ENCODE results near the gene CILP. TPM values are rescaled to one million over a fixed set of nuclear protein-coding genes. Genes with fewer than 3 reads are reported as not detected.

Gene CILP
- total RNA-seq, 1 experiment from 2014 or later: 0.04 TPM

DNA sequence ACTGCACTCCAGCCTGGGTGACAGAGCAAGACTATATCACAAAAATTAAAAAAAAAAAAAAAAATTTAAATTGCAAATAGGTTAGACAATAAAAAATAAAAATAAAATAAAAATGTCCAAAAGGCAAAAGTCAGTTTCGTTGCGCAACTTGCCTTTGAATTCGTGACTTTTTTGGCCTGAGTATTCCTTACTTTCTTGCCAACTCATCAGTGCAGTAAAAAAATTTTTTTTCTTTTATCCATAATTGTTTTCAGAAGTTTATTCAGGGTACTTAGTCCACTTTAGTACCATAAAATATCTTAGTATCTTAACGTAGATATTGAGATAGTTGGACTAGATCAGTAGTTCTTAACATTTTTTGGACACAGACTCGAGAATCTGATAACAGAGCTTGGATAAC, 22.4 kb upstream of the CILP start:
- H3K79me2 ChIP-seq (ENCODE audit: insufficient read depth, low read length): no peaks in the 10 kb centered on the region
- no peak overlapping the region for H3K27ac ChIP-seq (ENCODE audit: insufficient read length, low read depth, low read length)
- no peaks in the 10 kb centered on the region for H4K20me1 ChIP-seq (ENCODE audit: control insufficient read depth, insufficient read depth, insufficient read length)
- no peak overlapping the region for H3K4me2 ChIP-seq (ENCODE audit: insufficient read depth, insufficient read length, low read length)
- H3K4me1 Mint-ChIP-seq: peaks cover 0 to 2% of the 10 kb centered on the region in 2 experiments; a peak in 1 of 4 replicates
- H4K91ac ChIP-seq (ENCODE audit: insufficient read length, low read depth, low read length): no peak overlapping the region
- WGBS (ENCODE audit: extremely low coverage, insufficient read length, low lambda C conversion rate): no CpG with 5 or more reads among the region's 5 CpGs
- H3K18ac ChIP-seq (ENCODE audit: insufficient read length, low read depth, low read length): no peak overlapping the region
- H3K4me3 Mint-ChIP-seq: no peak overlapping the region
- H2BK12ac ChIP-seq (ENCODE audit: insufficient read length, low read depth, low read length): no peak overlapping the region
- H2AFZ ChIP-seq (ENCODE audit: low read length): no peak overlapping the region
- TF ChIP-seq, protein P1, sequence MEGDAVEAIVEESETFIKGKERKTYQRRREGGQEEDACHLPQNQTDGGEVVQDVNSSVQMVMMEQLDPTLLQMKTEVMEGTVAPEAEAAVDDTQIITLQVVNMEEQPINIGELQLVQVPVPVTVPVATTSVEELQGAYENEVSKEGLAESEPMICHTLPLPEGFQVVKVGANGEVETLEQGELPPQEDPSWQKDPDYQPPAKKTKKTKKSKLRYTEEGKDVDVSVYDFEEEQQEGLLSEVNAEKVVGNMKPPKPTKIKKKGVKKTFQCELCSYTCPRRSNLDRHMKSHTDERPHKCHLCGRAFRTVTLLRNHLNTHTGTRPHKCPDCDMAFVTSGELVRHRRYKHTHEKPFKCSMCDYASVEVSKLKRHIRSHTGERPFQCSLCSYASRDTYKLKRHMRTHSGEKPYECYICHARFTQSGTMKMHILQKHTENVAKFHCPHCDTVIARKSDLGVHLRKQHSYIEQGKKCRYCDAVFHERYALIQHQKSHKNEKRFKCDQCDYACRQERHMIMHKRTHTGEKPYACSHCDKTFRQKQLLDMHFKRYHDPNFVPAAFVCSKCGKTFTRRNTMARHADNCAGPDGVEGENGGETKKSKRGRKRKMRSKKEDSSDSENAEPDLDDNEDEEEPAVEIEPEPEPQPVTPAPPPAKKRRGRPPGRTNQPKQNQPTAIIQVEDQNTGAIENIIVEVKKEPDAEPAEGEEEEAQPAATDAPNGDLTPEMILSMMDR (conservative IDR thresholded peaks at IDR 0.05): no peak
- no peaks in the 10 kb centered on the region for H3K4me1 ChIP-seq (ENCODE audit: insufficient read depth, low read length)
- H3K9ac ChIP-seq (ENCODE audit: extremely low read depth, insufficient read length, low read length): no peak overlapping the region
- no peak overlapping the region for H2BK120ac ChIP-seq (ENCODE audit: low read depth, low read length, poor library complexity, severe bottlenecking)
- H4K8ac ChIP-seq (replicated peaks; ENCODE audit: insufficient read length, low read depth, low read length): no peak overlapping the region
- no peaks in the 10 kb centered on the region for H3K9me3 ChIP-seq (ENCODE audit: control insufficient read depth, low read depth, low read length)
- no peak overlapping the region for H3K4ac ChIP-seq (ENCODE audit: low read depth, low read length)
- H2BK15ac ChIP-seq (ENCODE audit: low read depth, low read length): no peak overlapping the region
- H2AK5ac ChIP-seq (ENCODE audit: insufficient read length, low read length): no peak overlapping the region
- no peak overlapping the region for H3K14ac ChIP-seq (ENCODE audit: insufficient read depth, low read length)
- H3K56ac ChIP-seq (ENCODE audit: insufficient read length, low read depth, low read length): no peak overlapping the region
- H3K36me3 Mint-ChIP-seq (ENCODE audit: insufficient read depth in 1 of 3, low read depth in 3 of 3): no peaks in the 10 kb centered on the region
- no peak overlapping the region for H2BK20ac ChIP-seq (ENCODE audit: low read depth, low read length, poor library complexity, severe bottlenecking)
- H4K5ac ChIP-seq (ENCODE audit: insufficient read length, low read depth, low read length): no peak overlapping the region
- H3K27ac Mint-ChIP-seq: no peak overlapping the region
- H3K27me3 ChIP-seq (ENCODE audit: insufficient read depth, low read length): no peaks in the 10 kb centered on the region
- DNase-seq: no peak
- no peak overlapping the region for H3K23ac ChIP-seq (ENCODE audit: insufficient read length, low read depth, low read length)
- H2BK5ac ChIP-seq (ENCODE audit: insufficient read length, low read length): no peak overlapping the region
- H3K9me3 Mint-ChIP-seq: no peaks in the 10 kb centered on the region
- H3K23me2 ChIP-seq (ENCODE audit: insufficient read length, low read depth, low read length, poor library complexity, severe bottlenecking): no peaks in the 10 kb centered on the region
- H3K27me3 Mint-ChIP-seq (ENCODE audit: low read depth): no peaks in the 10 kb centered on the region
- H3T11ph ChIP-seq (ENCODE audit: low read length): no peak overlapping the region
- no peaks in the 10 kb centered on the region for H3K79me1 ChIP-seq (ENCODE audit: insufficient read depth, low read depth, low read length, poor library complexity, severe bottlenecking)

All from H9 (cell line).